ENCODE measurements around the gene ADGRA3.

DNA sequence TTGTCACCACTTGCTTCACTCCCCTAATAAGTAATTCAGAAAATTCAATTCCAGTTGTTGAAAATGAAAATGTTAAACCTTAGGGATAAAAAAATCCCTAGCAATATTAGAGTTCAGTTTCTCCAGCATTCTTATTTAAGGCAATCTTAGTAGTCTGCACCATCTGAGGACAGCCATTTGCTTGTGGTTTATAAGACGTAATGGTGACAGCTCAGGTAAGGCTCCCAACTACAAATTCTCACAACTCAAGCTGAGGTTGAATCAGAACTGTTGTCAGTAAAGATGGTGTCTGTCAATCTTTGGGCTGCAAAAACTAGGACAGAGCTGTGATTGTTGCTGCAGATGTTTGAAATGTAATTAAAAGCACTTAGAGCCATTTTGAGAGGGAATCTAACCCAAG, 16.3 kb upstream of the ADGRA3 start:
- TF ChIP-seq CTCF (conservative IDR thresholded peaks at IDR 0.05; ENCODE audit: low read depth in 2 of 2) (no peak), ZNF114 (CRISPR knock-in tag; IDR thresholded peaks at IDR 0.05) (no peak), STAT1 (IDR thresholded peaks at IDR 0.05; ENCODE audit: unreplicated experiment) (no peak), POLR2AphosphoS5 (IDR thresholded peaks at IDR 0.05; ENCODE audit: low read depth) (no peak), EZH2 (IDR thresholded peaks at IDR 0.05; ENCODE audit: low read depth, unreplicated experiment) (no peak), ZNF331 (CRISPR knock-in tag; IDR thresholded peaks at IDR 0.05; ENCODE audit: low read depth) (no peak), EZH2phosphoT487 (IDR thresholded peaks at IDR 0.05; ENCODE audit: unreplicated experiment) (no peak), CREB1 (CRISPR knock-in tag; IDR thresholded peaks at IDR 0.05; ENCODE audit: low read depth) (no peak)
- TF ChIP-seq, protein P1, sequence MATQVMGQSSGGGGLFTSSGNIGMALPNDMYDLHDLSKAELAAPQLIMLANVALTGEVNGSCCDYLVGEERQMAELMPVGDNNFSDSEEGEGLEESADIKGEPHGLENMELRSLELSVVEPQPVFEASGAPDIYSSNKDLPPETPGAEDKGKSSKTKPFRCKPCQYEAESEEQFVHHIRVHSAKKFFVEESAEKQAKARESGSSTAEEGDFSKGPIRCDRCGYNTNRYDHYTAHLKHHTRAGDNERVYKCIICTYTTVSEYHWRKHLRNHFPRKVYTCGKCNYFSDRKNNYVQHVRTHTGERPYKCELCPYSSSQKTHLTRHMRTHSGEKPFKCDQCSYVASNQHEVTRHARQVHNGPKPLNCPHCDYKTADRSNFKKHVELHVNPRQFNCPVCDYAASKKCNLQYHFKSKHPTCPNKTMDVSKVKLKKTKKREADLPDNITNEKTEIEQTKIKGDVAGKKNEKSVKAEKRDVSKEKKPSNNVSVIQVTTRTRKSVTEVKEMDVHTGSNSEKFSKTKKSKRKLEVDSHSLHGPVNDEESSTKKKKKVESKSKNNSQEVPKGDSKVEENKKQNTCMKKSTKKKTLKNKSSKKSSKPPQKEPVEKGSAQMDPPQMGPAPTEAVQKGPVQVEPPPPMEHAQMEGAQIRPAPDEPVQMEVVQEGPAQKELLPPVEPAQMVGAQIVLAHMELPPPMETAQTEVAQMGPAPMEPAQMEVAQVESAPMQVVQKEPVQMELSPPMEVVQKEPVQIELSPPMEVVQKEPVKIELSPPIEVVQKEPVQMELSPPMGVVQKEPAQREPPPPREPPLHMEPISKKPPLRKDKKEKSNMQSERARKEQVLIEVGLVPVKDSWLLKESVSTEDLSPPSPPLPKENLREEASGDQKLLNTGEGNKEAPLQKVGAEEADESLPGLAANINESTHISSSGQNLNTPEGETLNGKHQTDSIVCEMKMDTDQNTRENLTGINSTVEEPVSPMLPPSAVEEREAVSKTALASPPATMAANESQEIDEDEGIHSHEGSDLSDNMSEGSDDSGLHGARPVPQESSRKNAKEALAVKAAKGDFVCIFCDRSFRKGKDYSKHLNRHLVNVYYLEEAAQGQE (IDR thresholded peaks at IDR 0.05; ENCODE audit: unreplicated experiment) = no peak

Data from GM23338 (cell line).